ENCODE results near the gene PGAM2.
A peak's percentile ranks its signal among the peaks of the same experiment; 100 is the strongest.

- TF ChIP-seq CTCF (IDR thresholded peaks at IDR 0.05 in 2 of 3, conservative IDR thresholded peaks at IDR 0.05 in 1 of 3; ENCODE audit: borderline replicate concordance in 1 of 3, insufficient read depth in 1 of 3, low read depth in 2 of 3, low read length in 2 of 3) (no peak), POLR2AphosphoS5 (IDR thresholded peaks at IDR 0.05; ENCODE audit: low read depth, low read length) (0 out of 2 replicates have a peak, but pooled peaks have one; percentile 2), SIN3A (IDR thresholded peaks at IDR 0.05; ENCODE audit: low read depth) (no peak), EZH2 (IDR thresholded peaks at IDR 0.05) (no peak), POLR2A (IDR thresholded peaks at IDR 0.05; ENCODE audit: borderline replicate concordance, extremely low read depth, insufficient read depth, insufficient read length) (no peak), RAD21 (IDR thresholded peaks at IDR 0.05; ENCODE audit: low read depth) (no peak), REST (IDR thresholded peaks at IDR 0.05; ENCODE audit: low read depth) (no peak)
These were observed 1.3 kb downstream of the PGAM2 start for GRCh38 chr7:44063894-44064651.

Data from HCT116 (cell line).